ENCODE results near the gene RAPH1. TPM values are rescaled to one million over a fixed set of nuclear protein-coding genes. Genes with fewer than 3 reads are reported as not detected.

Gene RAPH1
- total RNA-seq, 2 donors from 2014 or later, result 10.4 to 13.5 TPM

GRCh38 chr2:203361922-203362321 is 173.2 kb downstream of the RAPH1 start:
- no peaks in the 10 kb centered on the region for H3K27me3 Mint-ChIP-seq
- peaks cover 7% of the 10 kb centered on the region for H3K4me1 Mint-ChIP-seq
- no peaks in the 10 kb centered on the region for H3K9me3 Mint-ChIP-seq
- H3K36me3 Mint-ChIP-seq (ENCODE audit: low read depth), result peaks cover 6% of the 10 kb centered on the region
- ATAC-seq (replicated peaks), result no peak
- H3K27ac Mint-ChIP-seq, result peak overlapping the region; percentile 56
- no peak overlapping the region for H3K4me3 Mint-ChIP-seq

- ATAC-seq (replicated peaks), result no peak
- H3K4me3 Mint-ChIP-seq, result no peak overlapping the region
- no peaks in the 10 kb centered on the region for H3K9me3 Mint-ChIP-seq
- peaks cover 1% of the 10 kb centered on the region for H3K36me3 Mint-ChIP-seq (ENCODE audit: low read depth)
- no peaks in the 10 kb centered on the region for H3K27me3 Mint-ChIP-seq
- peaks cover 7% of the 10 kb centered on the region for H3K4me1 Mint-ChIP-seq
- peak overlapping the region; percentile 56 for H3K27ac Mint-ChIP-seq
Observed at GRCh38 chr2:203361495-203361894, 173.6 kb downstream of the RAPH1 start.

DNA sequence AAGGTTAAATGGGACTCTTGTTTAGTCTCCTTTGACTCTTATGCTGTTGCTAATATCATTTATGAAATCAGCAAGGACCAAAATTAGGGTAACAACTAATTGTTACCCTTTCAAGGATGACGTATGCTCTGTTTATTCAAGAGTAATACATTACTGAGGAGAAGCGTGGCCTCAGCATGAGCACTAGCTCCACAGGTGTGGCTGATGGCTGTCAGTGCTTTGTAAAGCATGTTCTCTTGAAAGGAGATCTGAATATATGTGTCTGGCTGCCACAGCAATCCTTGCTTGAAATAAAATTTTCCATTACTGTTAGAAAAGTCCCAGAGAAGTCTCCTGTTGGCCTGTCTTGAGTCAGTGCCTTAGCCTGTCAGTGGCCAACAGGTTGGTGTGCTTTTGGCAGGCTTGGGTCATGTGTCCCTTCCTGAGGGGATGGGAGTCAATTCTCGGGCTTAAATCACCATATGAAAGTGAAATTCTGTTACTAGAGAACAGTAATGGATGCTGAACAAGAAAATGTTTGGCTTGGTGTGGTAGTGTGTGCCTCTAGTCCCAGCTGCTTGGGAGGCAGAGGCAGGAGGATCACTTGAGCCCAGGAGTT is 174.2 kb downstream of the RAPH1 start:
- no peaks in the 10 kb centered on the region for H3K9me3 Mint-ChIP-seq
- peaks cover 2% of the 10 kb centered on the region for H3K36me3 Mint-ChIP-seq (ENCODE audit: low read depth)
- peaks cover 7% of the 10 kb centered on the region for H3K4me1 Mint-ChIP-seq
- no peaks in the 10 kb centered on the region for H3K27me3 Mint-ChIP-seq
- no peak for ATAC-seq (replicated peaks)
- H3K27ac Mint-ChIP-seq, result peak overlapping the region; percentile 56
- no peak overlapping the region for H3K4me3 Mint-ChIP-seq

GRCh38 chr2:203359450-203359849 is 175.7 kb downstream of the RAPH1 start:
- H3K4me1 Mint-ChIP-seq, result peaks cover 7% of the 10 kb centered on the region
- no peak overlapping the region for H3K4me3 Mint-ChIP-seq
- no peak for ATAC-seq (replicated peaks)
- peaks cover 5% of the 10 kb centered on the region for H3K36me3 Mint-ChIP-seq (ENCODE audit: low read depth)
- no peaks in the 10 kb centered on the region for H3K9me3 Mint-ChIP-seq
- no peaks in the 10 kb centered on the region for H3K27me3 Mint-ChIP-seq
- no peak overlapping the region for H3K27ac Mint-ChIP-seq

- no peaks in the 10 kb centered on the region for H3K27me3 Mint-ChIP-seq
- H3K4me3 Mint-ChIP-seq, result no peak overlapping the region
Observed at GRCh38 chr2:203354966-203355365, 180.1 kb downstream of the RAPH1 start.

DNA sequence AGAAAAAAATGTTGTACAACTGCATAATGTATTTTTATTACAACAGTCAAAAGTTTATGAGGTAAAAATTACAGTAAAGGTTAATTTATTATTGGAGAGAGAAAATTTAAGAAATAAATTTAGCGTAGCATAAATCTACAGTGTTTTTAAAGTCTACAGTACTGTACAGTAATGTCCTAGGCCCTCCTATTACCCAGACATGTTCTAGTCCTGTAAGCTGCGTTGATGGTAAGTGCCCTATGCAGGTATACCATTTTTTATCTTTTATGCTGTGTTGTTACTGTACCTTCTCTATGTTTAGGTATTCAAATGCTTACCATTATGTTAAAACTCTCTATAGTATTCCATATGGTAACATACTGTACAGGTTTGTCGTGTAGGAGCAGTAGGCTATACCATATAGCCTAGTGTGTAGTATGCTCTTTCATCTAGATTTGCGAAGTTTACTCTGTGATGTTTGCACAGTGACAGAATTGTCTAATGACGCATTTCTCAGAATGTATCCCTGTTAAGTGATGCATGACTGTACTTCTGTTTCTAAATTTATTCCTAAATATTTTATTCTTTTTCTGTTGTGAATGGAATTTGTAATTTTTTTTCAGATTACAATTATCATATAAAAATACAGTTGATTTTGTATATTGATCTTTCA is 182.4 kb downstream of the RAPH1 start:
- no peaks in the 10 kb centered on the region for H3K9me3 Mint-ChIP-seq
- no peaks in the 10 kb centered on the region for H3K4me1 Mint-ChIP-seq
- no peak overlapping the region for H3K4me3 Mint-ChIP-seq
- peaks cover 5% of the 10 kb centered on the region for H3K36me3 Mint-ChIP-seq (ENCODE audit: low read depth)
- H3K27me3 Mint-ChIP-seq, result no peaks in the 10 kb centered on the region
- ATAC-seq (replicated peaks), result no peak
- no peak overlapping the region for H3K27ac Mint-ChIP-seq

More at GRCh38 chr2:203354966-203355365, 180.1 kb downstream of the RAPH1 start:
- peaks cover 5% of the 10 kb centered on the region for H3K36me3 Mint-ChIP-seq (ENCODE audit: low read depth)
- H3K27ac Mint-ChIP-seq, result no peak overlapping the region
- ATAC-seq (replicated peaks), result no peak
- no peaks in the 10 kb centered on the region for H3K4me1 Mint-ChIP-seq
- no peaks in the 10 kb centered on the region for H3K9me3 Mint-ChIP-seq

GRCh38 chr2:203347375-203347774 is 187.7 kb downstream of the RAPH1 start:
- Mint-ChIP-seq H3K36me3 (ENCODE audit: low read depth) (peaks cover 10% of the 10 kb centered on the region), H3K27me3 (no peaks in the 10 kb centered on the region), H3K9me3 (no peaks in the 10 kb centered on the region), H3K27ac (no peak overlapping the region), H3K4me3 (no peak overlapping the region), H3K4me1 (peaks cover 6% of the 10 kb centered on the region)
- ATAC-seq (replicated peaks), result no peak

GRCh38 chr2:203346612-203347011 is 188.5 kb downstream of the RAPH1 start:
- no peak for ATAC-seq (replicated peaks)
- Mint-ChIP-seq H3K4me3 (no peak overlapping the region), H3K27ac (no peak overlapping the region), H3K36me3 (ENCODE audit: low read depth) (peaks cover 10% of the 10 kb centered on the region), H3K4me1 (peaks cover 6% of the 10 kb centered on the region), H3K27me3 (no peaks in the 10 kb centered on the region), H3K9me3 (no peaks in the 10 kb centered on the region)

GRCh38 chr2:203344667-203345066 is 190.4 kb downstream of the RAPH1 start:
- Mint-ChIP-seq H3K9me3 (no peaks in the 10 kb centered on the region), H3K4me1 (peaks cover 6% of the 10 kb centered on the region), H3K27me3 (no peaks in the 10 kb centered on the region), H3K4me3 (no peak overlapping the region), H3K36me3 (ENCODE audit: low read depth) (peaks cover 10% of the 10 kb centered on the region), H3K27ac (no peak overlapping the region)
- no peak for ATAC-seq (replicated peaks)

Other genes with a start within 250 kb of the RAPH1 start
- 10 to 100 TPM; 35.6 to 38.6 TPM for gene ABI2, start 206.9 kb downstream of the RAPH1 start, total RNA-seq
- gene CD28, start 171.3 kb upstream of the RAPH1 start, total RNA-seq, result 100 to 1,000 TPM; 242 to 382 TPM

Data from activated T-helper 17 cell treated with anti-CD3 and anti-CD28 coated beads, Interleukin-2, amount 50 U/mL, for 72 hours (primary cell).